ENCODE data around the gene HPN.

DNA sequence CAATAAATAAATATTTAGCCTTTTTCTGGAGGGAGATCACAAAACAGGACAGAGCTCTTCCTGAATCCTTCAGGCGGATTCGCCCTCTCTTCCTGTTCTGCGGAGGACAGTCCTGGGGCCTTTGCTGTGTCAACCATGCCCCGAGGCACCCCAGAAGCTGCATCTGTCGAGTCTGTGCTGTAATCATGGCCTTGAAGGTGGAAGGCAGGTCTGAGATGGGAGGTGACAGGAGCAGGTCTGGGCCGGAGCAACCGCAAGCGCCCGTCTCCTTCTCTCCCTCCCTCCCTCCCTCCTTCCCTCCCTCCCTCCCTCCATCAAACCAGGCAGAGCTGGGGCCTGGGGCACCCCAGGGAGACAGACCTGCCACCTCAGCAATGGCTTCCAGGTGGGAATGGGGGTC is 69.5 kb downstream of the HPN start:
- no peak for TF ChIP-seq POLR2A (IDR thresholded peaks at IDR 0.05)
- TF ChIP-seq, protein P1, sequence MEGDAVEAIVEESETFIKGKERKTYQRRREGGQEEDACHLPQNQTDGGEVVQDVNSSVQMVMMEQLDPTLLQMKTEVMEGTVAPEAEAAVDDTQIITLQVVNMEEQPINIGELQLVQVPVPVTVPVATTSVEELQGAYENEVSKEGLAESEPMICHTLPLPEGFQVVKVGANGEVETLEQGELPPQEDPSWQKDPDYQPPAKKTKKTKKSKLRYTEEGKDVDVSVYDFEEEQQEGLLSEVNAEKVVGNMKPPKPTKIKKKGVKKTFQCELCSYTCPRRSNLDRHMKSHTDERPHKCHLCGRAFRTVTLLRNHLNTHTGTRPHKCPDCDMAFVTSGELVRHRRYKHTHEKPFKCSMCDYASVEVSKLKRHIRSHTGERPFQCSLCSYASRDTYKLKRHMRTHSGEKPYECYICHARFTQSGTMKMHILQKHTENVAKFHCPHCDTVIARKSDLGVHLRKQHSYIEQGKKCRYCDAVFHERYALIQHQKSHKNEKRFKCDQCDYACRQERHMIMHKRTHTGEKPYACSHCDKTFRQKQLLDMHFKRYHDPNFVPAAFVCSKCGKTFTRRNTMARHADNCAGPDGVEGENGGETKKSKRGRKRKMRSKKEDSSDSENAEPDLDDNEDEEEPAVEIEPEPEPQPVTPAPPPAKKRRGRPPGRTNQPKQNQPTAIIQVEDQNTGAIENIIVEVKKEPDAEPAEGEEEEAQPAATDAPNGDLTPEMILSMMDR (IDR thresholded peaks at IDR 0.05) = no peak

All from Peyer's patch (tissue), 4 donors.